Coronary artery (tissue), 2 donors: ENCODE results near the gene SCGB2B2.
"Not testable (repeated sequence)": the region's sequence is repeated elsewhere in the genome, so short reads cannot be mapped to it uniquely, and the experiment has no call there.

ENCODE experiments used
- DNase-seq: peaks from one replicate; pipeline ENCODE4 v3.0.0-alpha.2; 2017; ENCODE audit warnings: low spot score
- H3K27ac ChIP-seq, 2 donors: fragments of 200-600 bp; sonication (generic); one replicate each; pipeline ENCODE4 v1.5.1; 2016 to 2019
- H3K4me3 ChIP-seq: fragments of 200-600 bp; sonication (generic); 2 replicates; pipeline ENCODE4 v1.5.1; 2016; ENCODE audit warnings: mild to moderate bottlenecking, moderate library complexity
- TF ChIP-seq, protein P1 (sequence below): fragments of 200-600 bp; sonication (generic); IDR thresholded peaks from one replicate; pipeline ENCODE4 v1.5.1; 2019; ENCODE audit warnings: antibody characterized with exemption

Gene SCGB2B2

DNA sequence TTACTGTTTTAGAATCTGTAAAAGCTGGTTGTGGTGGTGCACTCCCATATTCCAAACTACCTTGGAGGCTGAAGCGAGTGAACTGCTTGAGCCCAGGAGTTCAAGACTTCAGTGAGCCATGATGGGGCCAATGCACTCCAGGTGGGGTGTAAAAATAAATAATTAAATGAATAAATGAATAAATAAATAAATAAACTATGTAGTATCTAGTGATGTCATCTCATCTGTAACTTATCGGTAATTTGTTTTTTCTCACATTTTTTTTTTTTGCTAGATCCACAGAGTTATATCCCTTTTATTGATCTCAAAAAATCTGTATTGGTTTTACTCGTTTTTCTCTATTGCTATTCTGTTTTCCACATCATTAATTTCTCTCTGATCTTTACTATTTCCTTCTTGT lies 5.0 kb downstream of the SCGB2B2 start:
- no peak overlapping the region for H3K4me3 ChIP-seq
- no peak for DNase-seq
- H3K27ac ChIP-seq: no peak overlapping the region
- TF ChIP-seq, protein P1, sequence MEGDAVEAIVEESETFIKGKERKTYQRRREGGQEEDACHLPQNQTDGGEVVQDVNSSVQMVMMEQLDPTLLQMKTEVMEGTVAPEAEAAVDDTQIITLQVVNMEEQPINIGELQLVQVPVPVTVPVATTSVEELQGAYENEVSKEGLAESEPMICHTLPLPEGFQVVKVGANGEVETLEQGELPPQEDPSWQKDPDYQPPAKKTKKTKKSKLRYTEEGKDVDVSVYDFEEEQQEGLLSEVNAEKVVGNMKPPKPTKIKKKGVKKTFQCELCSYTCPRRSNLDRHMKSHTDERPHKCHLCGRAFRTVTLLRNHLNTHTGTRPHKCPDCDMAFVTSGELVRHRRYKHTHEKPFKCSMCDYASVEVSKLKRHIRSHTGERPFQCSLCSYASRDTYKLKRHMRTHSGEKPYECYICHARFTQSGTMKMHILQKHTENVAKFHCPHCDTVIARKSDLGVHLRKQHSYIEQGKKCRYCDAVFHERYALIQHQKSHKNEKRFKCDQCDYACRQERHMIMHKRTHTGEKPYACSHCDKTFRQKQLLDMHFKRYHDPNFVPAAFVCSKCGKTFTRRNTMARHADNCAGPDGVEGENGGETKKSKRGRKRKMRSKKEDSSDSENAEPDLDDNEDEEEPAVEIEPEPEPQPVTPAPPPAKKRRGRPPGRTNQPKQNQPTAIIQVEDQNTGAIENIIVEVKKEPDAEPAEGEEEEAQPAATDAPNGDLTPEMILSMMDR: no peak

DNA sequence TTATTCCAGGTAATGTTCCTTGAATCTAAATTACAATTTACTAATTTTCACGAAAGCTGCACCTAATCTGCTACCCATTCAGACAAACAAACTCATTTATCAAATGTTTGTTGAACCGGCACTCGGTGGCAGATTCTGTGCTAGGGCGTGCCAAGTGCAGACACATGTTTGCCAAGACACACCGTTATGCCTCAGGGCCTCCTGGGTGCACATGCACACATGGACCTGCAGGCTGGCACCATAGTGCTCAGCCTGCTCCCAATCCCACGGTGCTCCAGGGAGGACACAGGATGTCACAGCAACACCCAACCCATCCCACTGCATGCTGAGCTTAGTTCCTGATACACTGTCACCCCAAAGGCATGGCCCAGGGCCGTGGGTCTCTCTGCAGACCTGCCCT lies 7.7 kb downstream of the SCGB2B2 start:
- DNase-seq: no peak
- Histone ChIP-seq H3K27ac (no peak overlapping the region), H3K4me3 (no peak overlapping the region)
- TF ChIP-seq, protein P1: no peak

DNA sequence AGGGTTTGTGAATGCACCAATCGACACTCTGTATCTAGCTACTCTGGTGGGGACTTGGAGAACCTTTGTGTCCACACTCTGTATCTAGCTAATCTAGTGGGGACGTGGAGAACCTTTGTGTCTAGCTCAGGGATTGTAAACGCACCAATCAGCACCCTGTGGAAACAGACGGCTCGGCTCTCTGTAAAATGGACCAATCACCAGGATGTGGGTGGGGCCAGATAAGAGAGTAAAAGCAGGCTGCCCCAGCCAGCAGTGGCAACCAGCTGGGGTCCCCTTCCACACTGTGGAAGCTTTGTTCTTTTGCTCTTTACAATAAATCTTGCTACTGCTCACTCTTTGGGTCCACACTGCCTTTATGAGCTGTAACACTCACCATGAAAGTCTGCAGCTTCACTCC lies 8.3 kb downstream of the SCGB2B2 start:
- not testable (repeated sequence) for H3K27ac ChIP-seq, DNase-seq, H3K4me3 ChIP-seq

DNA sequence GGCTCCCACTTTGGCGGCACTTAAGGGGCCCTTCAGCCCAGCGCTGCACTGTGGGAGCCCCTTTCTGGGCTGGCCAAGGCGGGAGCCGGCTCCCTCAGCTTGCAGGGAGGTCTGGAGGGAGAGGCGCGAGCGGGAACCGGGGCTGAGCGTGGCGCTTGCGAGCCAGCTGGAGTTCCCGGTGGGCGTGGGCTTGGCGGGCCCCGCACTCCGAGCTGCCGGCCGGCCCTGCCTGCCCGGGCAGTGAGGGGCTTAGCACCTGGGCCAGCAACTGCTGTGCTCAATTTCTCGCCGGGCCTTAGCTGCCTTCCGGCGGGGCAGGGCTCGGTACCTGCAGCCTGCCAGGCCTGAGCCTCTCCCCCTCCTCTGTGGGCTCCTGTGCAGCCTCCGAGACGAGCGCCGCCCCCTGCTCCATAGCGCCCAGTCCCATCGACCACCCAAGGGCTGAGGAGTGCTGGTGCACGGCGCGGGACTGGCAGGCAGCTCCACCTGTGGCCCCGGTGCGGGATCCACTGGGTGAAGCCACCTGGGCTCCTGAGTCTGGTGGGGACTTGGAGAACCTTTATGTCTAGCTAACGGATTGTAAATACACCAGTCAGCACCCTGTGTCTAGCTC lies 8.8 kb downstream of the SCGB2B2 start:
- H3K27ac ChIP-seq, H3K4me3 ChIP-seq, DNase-seq: not testable (repeated sequence)

DNA sequence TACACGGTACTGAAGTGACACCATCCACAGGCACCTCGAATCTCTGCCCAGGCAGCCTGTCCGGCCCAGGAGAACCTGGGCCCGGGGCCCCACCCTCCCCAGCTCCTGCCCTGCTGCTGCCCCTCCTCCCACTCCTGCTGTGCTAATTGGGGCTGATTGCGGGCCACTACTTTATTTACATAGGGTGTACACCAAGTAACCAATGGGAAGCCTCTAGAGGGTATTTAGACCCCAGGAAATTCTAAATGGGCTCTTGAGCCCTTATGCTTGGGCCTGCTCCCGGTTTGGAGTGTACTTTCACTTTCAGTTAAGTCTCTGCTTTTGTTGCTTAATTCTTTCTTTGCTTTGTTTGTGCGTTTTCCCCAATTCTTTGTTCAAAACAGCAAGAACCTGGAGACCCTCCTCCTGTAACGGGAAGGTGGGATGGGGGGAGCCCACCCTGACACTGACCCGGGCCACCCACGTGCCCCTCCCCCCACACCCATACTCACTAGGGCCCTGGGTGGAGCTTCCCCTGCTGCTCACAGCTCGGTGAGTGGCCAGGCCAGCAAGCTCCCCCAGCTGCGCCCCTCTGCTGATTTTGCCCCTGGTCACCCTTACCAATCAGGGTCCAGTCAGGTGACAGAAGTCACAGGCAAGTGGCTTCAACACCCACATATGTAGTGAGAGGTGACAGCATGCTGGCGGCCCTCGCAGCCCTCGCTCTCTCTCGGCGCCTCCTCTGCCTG lies 9.4 kb downstream of the SCGB2B2 start:
- no peak overlapping the region for H3K27ac ChIP-seq

DNA sequence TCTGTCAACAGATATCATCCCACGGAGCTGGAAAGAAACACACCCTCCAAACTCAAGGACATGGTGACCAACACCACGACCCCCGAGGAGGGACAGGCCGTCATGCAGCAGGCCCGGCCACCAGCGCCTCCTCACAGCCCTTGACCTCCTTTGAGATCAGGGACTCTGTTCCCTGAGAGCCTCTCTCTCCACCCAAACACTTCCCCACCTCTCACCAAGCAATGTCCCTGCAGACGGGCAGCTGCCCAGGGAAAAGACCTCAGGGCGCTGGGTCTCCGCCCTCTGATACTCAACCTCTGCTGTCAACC lies 10.0 kb downstream of the SCGB2B2 start:
- DNase-seq: no peak
- Histone ChIP-seq H3K27ac (no peak overlapping the region), H3K4me3 (peak overlapping the region; percentile 43)
- TF ChIP-seq, protein P1: no peak

More for the DNA sequence above, 9.4 kb downstream of the SCGB2B2 start:
- TF ChIP-seq, protein P1: no peak
- no peak for DNase-seq
- peak overlapping the region; percentile 43 for H3K4me3 ChIP-seq

DNA sequence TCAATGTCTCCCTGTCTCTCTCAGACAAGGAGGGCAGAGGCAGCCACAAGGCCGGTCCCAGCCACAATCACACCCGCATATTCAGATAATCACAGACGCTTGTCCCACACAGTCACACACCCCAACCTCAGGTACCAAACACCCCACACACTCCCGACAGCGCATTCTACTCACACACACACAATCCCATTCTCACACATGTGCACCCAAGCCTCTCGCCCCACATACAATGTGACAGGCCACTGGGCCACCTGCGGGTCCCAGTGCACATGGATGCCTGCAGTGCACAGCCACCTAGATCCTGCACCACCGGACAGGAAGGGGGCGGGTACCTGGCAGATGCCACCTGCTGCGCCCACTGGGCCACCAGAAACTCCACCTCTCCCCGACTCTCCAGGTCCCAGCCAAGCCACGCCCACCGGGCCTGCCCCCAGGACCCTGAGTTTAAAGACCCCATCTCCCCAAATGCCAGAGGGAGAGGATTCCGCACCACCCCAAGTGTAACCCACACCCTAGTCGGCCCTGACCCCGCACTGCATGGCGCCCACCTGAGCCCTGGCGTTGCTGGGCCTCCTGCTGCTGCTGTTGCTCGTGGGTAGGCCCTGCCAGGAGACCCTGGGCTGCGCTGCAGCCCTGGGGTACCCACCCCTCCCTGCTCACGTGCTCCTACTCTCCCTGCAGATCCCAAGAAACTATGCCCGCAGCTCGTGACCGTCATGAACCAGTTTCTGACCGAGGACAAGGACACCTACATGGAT lies 10.6 kb downstream of the SCGB2B2 start:
- Histone ChIP-seq H3K27ac (no peak overlapping the region), H3K4me3 (no peak overlapping the region)
- no peak for DNase-seq
- TF ChIP-seq, protein P1: no peak

DNA sequence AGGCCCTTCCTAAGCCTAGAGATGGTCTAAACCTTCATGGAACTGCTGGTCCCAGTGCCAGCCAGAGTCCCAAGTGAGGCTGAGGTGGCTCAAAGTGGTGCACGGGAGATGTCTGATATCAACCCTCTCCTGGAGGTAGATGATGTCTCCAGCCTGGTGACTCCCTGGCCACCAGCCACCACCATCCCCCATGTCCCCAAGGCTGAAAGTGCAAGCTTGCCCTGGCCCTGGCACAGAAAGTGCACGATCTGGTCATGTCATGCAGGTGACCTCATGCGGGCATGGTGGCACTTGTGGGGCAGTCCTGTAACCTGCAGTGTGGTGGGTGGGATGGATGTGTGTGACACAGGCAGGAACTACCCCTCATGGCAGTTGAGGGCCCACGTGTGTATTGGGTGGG lies 11.7 kb downstream of the SCGB2B2 start:
- not testable (repeated sequence) for H3K27ac ChIP-seq, H3K4me3 ChIP-seq, DNase-seq
